ENCODE data around the gene SLC25A23.

Gene SLC25A23

DNA sequence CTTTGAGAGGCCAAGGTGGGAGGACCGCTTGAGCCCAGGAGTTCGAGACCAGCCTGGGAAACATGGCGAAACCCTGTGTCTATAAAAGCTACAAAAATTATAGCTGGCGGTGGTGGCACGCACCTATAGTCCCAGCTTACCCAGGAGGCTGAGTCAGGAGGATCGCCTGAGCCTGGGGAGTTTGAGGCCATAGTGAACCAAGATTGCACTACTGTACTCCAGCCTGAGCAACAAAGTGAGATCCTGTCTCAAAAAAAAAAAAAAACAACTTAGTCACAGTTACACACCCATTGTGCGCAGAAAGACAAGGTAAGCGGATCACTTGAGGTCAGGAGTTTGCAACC is 22.7 kb upstream of the SLC25A23 start:
- H3K27ac ChIP-seq, result no peak overlapping the region

DNA sequence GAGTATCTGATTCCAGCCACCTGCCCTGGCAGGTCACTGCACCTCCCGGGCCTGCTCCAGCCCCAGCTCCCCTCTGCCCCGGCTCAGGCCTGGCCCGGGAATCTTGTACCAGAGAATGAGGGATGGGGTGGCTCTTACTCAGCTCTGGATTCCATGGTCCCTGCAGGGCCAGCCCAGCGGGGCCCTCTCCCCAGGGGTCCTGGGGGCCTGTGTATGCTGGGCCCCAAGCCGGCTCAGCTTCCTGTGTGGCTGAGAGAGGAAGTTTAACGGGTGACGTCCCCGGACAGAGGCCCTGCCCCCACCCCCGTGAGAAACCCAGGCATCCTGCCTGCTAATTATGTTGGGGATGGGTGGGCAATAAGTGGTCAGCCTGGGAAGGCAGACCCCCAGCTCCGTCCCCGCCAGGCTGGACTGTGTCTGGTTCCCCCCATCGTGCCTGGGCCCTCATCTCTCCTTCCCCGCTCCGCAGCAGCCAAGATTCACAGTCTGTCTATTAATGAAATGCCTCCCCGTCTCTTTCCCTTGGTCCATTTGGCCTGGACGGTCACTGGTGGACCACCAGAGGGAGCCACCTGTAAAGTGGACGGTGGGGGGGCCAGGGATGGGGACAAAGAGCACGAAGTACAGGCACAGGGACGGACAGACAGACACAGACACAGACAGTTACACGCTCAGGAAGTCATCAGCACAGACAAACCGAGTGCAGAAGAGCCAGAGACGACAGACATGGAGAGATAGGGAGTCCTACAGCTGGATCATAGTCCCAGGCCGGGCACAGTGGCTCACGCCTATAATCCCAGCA is 22.1 kb upstream of the SLC25A23 start, which contains the start of gene DENND1C:
Gene DENND1C (minus strand): TSS at position 247 of the 802 bp plus-strand sequence. CDS start 92 bp downstream, at position 155.
- DNase-seq (ENCODE audit: low read depth, low spot score), result no peak
- H3K27ac ChIP-seq, result no peak within 1 kb of the TSS

More for the DNA sequence above, 22.7 kb upstream of the SLC25A23 start:
- no peak for DNase-seq (ENCODE audit: low read depth, low spot score)

DNA sequence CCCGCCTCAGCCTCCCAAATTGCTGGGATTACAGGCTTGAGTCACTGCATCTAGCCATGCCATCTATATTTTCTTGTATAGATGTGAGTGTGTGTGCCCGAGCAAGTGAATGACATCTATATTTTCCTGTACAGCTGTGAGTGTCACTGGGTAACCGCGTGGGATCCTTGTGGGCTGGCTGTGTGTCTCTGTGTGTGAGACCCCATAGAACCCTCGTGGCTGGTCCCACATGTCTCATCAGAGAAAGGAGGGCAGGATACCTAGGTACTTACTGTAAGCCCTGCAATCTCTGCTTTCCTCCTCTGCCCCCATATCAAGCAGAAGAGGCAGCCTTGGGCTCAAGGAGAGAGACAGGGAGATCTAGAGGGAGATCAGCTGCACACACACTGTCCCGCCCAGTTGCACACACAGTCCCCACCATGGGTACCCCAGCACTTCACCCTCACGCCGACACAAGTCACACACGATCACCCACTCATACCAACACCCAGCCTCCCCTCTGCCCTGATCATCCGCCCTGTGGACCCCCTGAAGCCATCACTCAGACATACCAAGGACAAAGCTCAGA is 21.3 kb upstream of the SLC25A23 start:
- DNase-seq (ENCODE audit: low read depth, low spot score), result no peak
- H3K27ac ChIP-seq, result no peak overlapping the region

DNA sequence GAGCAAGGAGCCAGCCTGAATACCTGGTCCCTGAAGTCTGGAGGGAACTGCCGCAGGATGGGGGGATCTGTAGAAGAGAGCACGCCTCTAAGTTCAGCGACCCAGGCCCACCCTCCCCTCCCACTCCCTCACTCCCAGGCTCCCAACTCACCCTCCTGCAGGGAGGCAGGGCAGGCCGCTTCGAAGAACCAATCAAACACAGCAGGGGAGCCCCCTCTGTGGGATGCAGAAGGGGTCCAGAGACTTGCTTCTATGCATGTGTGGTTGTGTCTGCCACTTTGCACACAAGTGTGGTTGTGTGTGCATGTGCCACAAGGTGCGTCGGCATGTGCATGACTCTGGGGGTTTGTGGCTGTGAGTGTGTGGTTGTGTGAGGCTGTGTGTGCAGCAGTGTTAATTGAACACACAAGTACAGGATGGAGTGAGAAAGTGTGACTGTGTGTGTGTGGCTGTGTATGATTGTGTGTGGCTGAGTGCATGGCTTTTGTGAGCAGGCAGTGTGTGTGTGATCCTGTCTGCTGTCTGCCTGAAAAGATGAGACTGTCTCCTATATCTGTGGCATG is 20.3 kb upstream of the SLC25A23 start:
- no peak overlapping the region for H3K27ac ChIP-seq
- DNase-seq (ENCODE audit: low read depth, low spot score), result no peak

DNA sequence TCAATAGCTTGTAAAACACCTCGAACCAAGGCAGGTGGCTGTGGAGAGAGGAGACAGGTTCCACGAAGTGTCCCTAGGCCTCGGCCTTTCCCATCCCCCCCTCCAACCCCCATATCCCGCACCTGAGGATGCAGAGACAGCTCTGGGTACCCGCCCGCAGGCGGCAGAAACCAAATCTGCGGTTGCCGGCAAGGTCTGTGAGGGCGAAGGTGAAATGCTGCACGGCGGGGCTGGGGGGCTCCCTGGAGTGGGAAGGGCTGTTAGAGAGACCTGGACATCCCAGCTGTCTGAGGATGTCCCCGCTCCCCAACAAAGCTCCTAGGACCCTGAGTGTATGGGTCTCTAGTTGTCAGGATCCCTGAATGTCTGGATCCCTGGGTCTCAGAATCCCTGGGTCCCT is 19.2 kb upstream of the SLC25A23 start:
- no peak for DNase-seq (ENCODE audit: low read depth, low spot score)
- H3K27ac ChIP-seq, result no peak overlapping the region

DNA sequence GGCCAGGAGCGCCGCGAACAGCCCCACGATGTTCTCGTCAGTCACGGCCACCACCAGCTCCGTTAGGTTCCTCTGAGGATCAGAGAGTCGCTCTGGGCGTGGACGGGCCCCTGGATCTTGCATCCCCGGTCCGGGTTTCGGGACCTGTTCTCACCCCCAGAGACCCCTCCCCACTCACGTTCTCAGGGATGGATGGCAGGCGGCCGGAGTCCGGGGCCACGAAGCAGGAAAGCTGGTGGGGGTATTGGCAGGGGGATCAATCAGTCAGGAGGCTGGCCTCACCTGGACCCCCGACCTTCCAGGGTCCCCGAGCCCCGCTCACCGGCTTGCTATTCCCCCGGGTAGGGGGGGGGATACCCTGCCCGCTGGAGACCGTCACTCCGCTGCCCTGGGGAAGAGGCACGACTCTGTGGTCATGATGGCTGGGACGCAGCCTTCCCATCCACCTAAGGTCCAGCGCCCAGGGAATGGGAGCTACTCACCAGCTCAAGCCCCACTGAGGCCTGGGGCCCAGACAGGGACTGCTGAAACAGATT is 17.4 kb upstream of the SLC25A23 start:
- DNase-seq (ENCODE audit: low read depth, low spot score), result no peak

DNA sequence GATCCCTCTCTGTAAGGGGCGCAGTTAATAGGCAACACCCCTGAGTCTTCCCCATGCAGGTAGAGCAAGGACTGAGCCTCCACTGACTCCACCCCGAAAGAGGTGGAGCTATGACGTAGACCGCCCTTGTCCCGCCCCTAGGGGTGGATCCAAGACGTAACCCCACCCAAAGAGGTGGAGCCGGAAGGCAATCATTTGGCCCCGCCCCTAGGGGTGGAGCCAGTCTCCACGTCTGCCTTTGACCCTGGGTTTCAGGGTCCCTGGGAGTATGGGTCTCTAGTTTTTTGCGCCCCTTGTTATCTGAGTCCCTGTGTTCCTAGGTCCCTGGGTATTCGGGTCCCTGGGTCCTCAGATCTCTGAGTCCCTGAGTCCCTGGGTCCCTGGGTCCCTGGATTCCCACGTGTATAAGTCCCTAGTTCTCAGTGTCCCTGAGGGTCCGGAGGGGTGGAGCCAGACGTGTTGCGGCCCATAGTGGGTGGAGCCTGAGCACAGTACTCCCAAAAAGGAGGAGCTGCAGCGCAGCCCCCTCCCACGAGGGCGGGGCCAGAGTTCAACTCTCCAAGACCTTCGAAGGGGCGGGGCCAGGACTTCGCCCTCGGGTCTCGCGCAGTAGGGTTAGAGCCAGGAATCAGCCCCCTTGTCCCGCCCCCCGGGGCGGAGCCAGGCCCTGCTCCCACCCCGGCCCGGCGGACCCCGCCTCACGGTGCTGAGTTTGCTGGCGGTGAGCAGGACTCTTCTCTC is 16.7 kb upstream of the SLC25A23 start:
- DNase-seq (ENCODE audit: low read depth, low spot score), result peak; percentile 22
- H3K27ac ChIP-seq, result no peak overlapping the region

More for the DNA sequence above, 17.4 kb upstream of the SLC25A23 start:
- no peak overlapping the region for H3K27ac ChIP-seq

DNA sequence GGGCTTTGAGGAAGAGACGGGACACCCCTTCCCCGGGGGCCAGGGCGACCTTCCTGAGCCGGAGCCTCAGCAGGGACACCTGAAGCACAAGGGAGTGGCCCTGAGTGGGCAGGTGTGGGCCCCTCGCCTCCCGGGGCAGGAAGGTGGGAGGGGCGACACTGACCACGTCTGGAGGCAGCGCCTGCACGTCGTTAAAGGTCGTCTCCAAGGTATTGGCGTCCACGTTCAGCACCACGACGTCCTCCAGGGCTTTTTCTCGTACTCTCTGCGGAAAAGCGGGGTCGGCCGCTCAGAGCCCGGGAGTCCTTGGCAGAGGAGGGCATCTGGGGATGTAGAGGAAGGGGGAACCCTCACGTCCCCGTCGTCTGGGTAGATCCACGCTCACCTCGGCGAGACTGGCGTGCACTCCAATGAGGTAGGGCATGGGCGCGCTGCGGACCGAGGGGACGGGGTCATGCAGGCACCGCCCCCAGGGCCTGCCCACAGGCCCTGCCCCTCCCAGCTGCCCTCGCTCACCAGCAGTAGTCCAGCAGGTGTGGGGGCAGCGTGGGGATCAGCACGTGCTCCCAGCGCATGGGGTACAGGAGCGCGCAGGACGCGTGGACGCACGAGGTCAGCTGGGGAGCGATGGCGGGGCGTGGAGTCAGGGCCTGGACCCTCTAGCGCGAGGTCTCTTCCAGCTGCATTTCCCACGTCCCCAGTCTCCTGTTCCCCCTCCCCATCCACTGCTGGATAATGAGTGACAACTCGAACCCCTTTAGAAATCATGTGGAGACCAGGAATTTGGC is 15.9 kb upstream of the SLC25A23 start:
- no peak for DNase-seq (ENCODE audit: low read depth, low spot score)
- no peak overlapping the region for H3K27ac ChIP-seq

DNA sequence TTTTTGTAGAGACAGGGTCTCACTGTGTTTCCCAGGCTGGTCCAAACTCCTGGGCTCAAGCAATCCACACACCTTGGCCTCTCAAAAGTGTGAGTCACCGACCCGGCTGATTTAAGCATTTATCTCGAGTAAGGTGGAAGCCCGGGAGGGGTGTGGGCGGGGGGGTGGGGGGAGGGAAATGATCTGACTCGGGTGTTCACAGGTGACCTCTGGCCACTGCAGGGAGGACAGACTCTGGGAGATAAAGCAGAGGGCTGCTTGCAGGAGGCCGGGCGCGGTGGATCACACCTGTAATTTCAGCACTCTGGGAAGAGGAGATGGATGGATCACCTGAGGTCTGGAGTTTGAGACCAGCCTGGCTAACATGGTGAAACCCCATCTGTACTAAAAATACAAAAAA is 14.1 kb upstream of the SLC25A23 start:
- no peak for DNase-seq (ENCODE audit: low read depth, low spot score)
- H3K27ac ChIP-seq, result no peak overlapping the region

DNA sequence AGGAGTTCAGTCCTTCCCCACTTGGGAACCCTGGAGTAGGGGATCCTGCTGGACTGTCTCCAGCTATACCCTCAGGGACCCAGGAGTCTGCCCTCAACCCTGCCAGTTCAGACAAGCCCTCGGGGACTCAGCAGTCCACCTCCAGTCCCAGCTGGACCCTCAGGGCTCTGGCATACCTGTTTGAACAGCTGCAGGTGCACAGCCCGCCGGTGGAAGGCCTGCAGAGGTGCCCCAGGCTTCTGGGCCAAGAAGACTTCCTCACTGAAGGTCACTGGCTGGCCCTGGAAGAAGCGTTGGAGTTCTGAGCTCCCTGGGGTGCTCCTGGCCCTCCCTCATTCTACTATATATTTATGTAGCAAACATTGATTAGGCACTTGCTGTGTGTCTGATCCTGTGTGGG is 13.1 kb upstream of the SLC25A23 start:
- DNase-seq (ENCODE audit: low read depth, low spot score), result no peak
- no peak overlapping the region for H3K27ac ChIP-seq

DNA sequence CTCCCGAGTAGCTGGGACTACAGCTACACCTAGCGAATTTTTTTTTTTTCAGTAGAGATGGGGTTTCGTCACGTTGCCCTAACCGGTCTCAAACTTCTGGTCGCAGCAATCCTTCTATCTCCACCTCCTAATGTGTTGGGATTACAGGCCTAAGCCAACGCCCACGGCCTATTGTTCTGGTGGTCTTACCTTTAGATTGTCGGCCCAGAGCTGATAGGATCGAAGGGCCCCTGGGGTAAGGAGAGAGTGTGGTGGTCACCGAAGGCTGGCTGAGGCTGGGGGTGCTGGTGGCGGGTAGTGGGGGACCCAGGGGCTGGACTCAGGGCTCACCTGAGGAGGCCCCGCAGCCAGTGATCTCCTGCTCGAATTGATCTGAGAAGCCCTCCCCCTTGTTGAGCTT is 11.5 kb upstream of the SLC25A23 start:
- no peak overlapping the region for H3K27ac ChIP-seq
- DNase-seq (ENCODE audit: low read depth, low spot score), result no peak

DNA sequence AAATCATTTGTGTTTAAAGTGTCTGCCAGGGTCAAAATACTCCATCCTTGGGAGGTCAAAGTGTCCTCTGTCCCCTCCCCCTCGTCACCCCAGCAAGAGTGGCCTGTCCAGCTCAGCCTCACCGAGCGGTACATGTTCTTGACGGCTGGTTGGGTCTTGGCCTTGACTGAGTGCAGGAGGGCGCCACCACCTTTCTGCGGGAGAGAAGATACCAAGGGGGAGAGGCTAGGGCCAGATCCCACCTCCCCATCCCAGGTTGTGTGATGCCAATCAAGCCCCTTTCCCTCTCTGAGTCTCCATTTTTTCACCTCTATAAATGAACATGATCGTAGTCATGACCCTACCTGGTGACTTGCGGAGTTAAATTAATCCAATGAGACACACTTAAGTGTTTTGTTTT is 10.6 kb upstream of the SLC25A23 start:
- no peak overlapping the region for H3K27ac ChIP-seq
- DNase-seq (ENCODE audit: low read depth, low spot score), result no peak

DNA sequence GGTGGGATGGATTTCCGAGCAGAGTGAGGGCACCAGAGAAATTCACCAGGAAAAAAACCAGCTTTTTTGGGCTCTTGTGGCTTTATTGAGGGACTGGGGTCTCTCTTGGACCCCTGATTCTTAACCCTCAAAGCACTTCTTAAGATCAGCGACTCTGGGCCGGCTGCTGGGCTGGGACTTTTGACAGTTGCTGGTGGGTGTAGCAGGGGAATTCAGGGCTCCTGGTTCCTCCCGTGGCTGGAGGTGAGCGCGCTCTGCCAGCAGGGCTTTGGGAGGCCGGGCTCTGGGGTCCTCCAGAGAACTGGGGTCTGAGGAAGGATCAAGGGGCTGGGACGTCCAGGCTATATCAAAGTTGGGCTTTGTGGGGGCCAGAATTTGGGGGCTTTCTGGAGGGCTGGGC is 7.8 kb upstream of the SLC25A23 start:
- DNase-seq (ENCODE audit: low read depth, low spot score), result no peak

DNA sequence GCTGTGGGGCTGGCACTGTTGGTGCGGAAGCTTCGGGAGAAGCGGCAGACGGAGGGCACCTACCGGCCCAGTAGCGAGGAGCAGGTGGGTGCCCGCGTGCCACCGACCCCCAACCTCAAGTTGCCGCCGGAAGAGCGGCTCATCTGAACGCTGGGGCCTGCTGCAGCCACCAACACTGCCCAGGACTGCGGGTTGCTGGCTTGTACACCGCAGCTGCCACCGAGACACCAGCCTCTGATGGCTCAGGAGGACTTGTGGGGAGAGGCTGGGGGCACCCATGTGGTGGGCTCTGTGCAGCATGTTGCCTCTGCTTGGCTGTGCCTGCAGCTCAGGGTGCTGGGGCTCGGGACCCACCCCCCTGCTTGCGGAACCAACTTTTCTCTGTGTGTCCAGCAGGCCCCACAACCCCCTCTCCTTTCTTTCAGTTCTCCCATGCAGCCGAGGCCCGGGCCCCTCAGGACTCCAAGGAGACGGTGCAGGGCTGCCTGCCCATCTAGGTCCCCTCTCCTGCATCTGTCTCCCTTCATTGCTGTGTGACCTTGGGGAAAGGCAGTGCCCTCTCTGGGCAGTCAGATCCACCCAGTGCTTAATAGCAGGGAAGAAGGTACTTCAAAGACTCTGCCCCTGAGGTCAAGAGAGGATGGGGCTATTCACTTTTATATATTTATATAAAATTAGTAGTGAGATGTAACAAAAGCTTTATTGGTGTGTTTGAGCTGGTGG is 7.1 kb upstream of the SLC25A23 start:
- H3K27ac ChIP-seq, result no peak overlapping the region
- DNase-seq (ENCODE audit: low read depth, low spot score), result no peak

More for the DNA sequence above, 7.8 kb upstream of the SLC25A23 start:
- H3K27ac ChIP-seq, result no peak overlapping the region

DNA sequence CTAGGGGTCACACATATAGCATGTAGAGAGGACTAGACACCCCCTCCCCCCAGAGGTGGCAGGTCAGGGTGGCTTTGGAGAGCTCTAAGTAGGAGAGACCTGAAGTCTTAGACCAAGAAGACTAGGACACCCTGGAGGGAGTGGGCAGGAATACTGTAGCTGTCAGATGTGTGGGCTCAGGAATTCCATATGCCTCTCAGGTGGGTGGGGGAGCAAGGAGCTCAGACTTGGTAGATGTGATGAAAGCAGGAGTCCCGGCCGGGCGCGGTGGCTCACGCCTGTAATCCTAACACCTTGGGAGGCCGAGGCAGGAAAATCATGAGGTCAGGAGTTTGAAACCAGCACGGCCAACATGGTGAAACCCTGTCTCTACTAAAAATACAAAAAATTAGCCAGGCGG is 6.1 kb upstream of the SLC25A23 start:
- DNase-seq (ENCODE audit: low read depth, low spot score), result no peak

DNA sequence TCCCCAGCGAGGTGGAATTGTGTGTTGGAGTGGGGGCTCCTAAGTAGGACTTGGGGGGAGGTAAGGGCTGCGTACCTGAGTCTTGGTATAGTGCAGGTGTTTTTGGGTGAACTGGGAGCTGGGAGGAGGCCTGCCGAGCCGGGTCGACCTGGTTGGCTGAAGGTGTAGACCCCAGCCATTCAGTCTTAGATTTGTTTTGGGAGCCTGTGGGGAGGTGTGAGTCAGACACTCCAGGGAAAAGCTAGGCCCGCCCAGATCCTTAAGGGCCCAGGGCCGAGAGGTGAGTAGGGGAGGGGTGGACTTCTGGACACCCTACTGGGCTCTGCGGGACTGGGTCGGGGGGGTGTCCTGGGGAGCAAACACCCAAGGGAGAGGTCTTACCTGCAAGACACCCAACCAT is 5.4 kb upstream of the SLC25A23 start:
- DNase-seq (ENCODE audit: low read depth, low spot score), result no peak
- H3K27ac ChIP-seq, result peak overlapping the region; percentile 55

More for the DNA sequence above, 6.1 kb upstream of the SLC25A23 start:
- H3K27ac ChIP-seq, result no peak overlapping the region

DNA sequence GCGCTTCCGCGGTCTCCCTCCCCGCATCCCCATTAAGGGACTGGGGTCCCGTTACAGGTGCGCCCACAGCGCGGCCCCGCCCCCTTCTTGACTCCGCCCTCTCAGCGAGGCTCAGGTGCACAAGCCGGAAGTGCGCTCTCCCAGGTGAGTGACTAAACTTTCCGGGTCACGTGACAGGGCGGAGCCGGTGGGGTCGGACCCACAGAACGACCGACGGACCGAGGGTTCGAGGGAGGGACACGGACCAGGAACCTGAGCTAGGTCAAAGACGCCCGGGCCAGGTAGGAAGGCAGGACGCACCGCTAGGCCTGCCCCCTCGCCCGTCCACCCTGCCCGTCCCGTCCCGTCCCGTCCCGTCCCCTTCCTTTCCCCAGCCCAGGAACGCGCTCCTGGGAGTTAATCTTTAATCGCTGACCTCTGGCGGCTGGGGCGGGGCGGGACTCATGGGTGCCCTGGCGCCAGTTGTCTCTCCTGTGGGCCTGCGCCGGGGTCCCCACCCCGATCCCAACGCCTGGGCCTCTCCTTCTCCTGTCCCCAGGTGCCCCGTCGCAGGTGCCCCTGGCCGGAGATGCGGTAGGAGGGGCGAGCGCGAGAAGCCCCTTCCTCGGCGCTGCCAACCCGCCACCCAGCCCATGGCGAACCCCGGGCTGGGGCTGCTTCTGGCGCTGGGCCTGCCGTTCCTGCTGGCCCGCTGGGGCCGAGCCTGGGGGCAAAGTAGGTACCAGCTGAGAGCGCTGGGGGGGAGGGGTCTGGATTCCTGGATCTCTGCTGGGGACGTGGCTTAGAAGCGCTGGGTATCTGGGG is 4.7 kb upstream of the SLC25A23 start, which contains the start of gene CRB3:
Gene CRB3 (plus strand): TSS at position 202 of the 804 bp plus-strand sequence. CDS start 431 bp downstream, at position 633.
- peak within 1 kb of the TSS; percentile 81 for H3K27ac ChIP-seq
- DNase-seq (ENCODE audit: low read depth, low spot score), result peak; percentile 41

Measured in epithelial cell of prostate (primary cell).